Measurements from ENCODE around the gene DNM1. TPM values are rescaled to one million over a fixed set of nuclear protein-coding genes. Genes with fewer than 3 reads are reported as not detected.

Gene DNM1
- total RNA-seq, 1 donor from 2014 or later = not detected

- DNase-seq (ENCODE audit: low read depth) = peak; percentile 26
Observed at GRCh38 chr9:128175726-128176125, 27.5 kb upstream of the DNM1 start.

- no peak for DNase-seq (ENCODE audit: low read depth)
Observed at GRCh38 chr9:128178806-128179431, 24.3 kb upstream of the DNM1 start.

- DNase-seq (ENCODE audit: low read depth) = no peak
Observed at GRCh38 chr9:128180001-128180400, 23.2 kb upstream of the DNM1 start.

- no peak for DNase-seq (ENCODE audit: low read depth)
Observed at GRCh38 chr9:128180447-128180846, 22.7 kb upstream of the DNM1 start.

- peak; percentile 34 for DNase-seq (ENCODE audit: low read depth)
Observed at GRCh38 chr9:128181480-128181879, 21.7 kb upstream of the DNM1 start.

- no peak for DNase-seq (ENCODE audit: low read depth)
Observed at GRCh38 chr9:128182893-128183588, 20.1 kb upstream of the DNM1 start.

- DNase-seq (ENCODE audit: low read depth) = no peak
Observed at GRCh38 chr9:128185979-128186965, 16.9 kb upstream of the DNM1 start.

- no peak for DNase-seq (ENCODE audit: low read depth)
Observed at GRCh38 chr9:128187361-128187760, 15.8 kb upstream of the DNM1 start.

GRCh38 chr9:128188209-128188608 is 15.0 kb upstream of the DNM1 start:
- DNase-seq (ENCODE audit: low read depth) = no peak

- DNase-seq (ENCODE audit: low read depth) = no peak
Observed at GRCh38 chr9:128190013-128190412, 13.2 kb upstream of the DNM1 start.

GRCh38 chr9:128190516-128191405 is 12.4 kb upstream of the DNM1 start:
- peak; percentile 48 for DNase-seq (ENCODE audit: low read depth)

- DNase-seq (ENCODE audit: low read depth) = peak; percentile 81
Observed at GRCh38 chr9:128191406-128192046, 11.7 kb upstream of the DNM1 start, which contains the start of gene CIZ1. Gene CIZ1 (minus strand): TSS chr9:128191572. CDS start chr9:128190857, 715 bp downstream.

- DNase-seq (ENCODE audit: low read depth) = no peak
Observed at GRCh38 chr9:128192601-128193371, 10.4 kb upstream of the DNM1 start.

GRCh38 chr9:128193469-128194096 is 9.6 kb upstream of the DNM1 start:
- no peak for DNase-seq (ENCODE audit: low read depth)

GRCh38 chr9:128201441-128202369 is 1.5 kb upstream of the DNM1 start:
- peak; percentile 80 for DNase-seq (ENCODE audit: low read depth)

GRCh38 chr9:128202648-128203023 is 543 bp upstream of the DNM1 start:
- no peak for DNase-seq (ENCODE audit: low read depth)

GRCh38 chr9:128203707-128204551 is 750 bp downstream of the DNM1 start:
- no peak for DNase-seq (ENCODE audit: low read depth)

All from myocyte (in vitro differentiated cells).